Kidney glomerular epithelial cell (primary cell): ENCODE results near the gene KLRG1.

Experiments
- DNase-seq: peaks from one replicate; lab custom pipeline; 2025; lab: John Stamatoyannopoulos, UW

The KLRG1 gene

DNA sequence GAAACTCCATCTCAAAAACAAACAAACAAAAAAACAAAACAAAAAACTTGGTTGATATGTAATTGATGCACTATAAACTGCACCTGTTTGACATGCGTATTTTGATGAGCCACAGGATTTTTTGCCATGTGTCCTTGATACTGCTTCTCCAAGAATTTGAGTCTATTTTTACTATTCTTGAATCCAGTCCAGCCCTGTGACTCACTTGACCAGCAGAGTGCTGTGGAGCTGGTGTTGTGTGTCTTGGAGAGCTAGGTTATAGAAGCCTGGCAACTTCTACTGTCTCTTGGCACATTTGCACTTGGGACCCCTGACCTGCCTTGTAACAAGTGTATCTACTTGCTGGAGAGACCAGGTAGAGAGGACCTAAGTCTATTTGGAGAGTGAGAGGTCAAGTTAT is 52.0 kb downstream of the KLRG1 start:
- no peak for DNase-seq

DNA sequence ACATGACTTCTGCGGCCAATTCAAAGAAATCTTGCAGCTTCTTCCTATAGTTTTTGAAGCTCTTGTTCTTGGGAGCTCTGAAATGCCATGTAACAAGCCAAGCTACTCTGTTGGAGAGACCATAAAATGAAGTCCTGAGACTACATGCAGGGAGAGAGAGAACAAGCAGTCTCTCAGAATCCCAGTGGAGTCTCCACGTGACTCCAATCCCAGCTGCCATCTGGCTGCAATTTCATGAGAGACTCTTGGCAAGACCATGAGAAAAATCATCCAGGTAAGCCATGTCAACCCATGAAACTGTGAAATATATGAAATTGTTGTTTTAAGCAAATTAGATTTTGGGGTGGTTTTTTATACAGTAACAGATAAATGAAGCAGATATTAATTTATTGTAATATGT is 54.4 kb downstream of the KLRG1 start:
- no peak for DNase-seq

DNA sequence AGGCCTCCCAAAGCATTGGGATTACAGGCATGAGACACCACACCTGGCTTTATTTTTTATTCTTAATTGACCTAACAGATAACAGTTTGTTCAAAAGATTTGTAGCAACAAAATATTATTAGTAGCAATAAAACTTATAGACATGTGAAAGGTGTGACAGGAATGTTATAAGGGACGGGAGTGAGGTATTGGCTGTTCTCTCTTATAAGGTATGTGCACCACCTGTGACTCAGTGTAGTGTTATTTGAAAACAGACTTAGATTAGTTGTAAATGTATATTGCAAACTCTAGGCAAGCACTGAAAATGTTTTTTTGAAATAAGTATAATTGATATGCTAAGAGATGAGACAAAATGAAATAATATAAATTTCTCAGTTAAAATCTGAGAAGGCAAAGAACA is 57.8 kb downstream of the KLRG1 start:
- DNase-seq: no peak

DNA sequence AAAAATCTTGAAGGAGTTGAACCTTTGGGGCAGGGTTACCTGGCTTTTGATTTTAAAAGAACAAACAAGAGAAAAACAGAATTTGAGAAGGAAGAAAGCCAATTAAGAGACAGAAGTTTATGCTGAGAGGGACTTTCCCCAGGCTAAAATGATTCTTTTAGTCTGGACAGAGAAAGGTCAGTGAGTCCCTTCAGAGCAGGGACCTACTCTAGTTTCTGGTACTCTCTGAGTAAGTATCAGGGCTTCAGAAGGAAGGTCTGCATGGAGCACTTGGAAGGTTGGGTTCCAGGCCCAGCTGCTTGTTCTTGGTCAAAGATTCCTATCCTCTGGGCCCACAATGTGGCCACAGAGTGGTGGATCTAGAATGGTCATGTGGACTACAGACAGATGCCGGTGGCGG is 59.6 kb downstream of the KLRG1 start:
- DNase-seq: no peak

DNA sequence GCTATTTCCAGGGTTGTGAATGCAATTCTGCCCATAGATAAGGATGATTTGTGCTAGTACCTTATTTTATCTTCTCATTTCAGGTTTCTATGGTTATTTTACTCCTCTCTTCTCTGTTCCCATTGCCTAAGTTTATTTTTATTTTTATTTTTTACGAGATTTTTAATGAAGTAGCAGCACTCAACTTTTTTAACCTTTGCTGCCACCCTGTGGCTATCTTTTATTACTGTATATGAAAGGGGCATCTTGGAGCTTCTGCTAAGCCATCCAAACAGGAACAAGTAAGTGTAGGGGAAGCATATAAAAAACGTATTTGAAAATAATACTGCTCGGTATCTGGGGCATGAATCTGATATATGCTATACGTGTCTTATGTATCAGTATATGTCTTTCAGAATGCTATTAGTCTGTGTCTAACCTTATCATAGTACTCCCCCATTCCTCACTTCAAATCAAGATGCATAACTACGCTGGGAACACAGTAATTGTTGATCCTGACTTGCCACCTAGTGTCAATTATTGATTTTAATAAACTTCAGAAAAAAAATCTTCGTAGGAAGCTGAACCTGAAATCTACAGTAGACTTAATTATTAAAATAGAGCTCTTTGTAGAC is 60.3 kb downstream of the KLRG1 start:
- DNase-seq: peak; percentile 31

DNA sequence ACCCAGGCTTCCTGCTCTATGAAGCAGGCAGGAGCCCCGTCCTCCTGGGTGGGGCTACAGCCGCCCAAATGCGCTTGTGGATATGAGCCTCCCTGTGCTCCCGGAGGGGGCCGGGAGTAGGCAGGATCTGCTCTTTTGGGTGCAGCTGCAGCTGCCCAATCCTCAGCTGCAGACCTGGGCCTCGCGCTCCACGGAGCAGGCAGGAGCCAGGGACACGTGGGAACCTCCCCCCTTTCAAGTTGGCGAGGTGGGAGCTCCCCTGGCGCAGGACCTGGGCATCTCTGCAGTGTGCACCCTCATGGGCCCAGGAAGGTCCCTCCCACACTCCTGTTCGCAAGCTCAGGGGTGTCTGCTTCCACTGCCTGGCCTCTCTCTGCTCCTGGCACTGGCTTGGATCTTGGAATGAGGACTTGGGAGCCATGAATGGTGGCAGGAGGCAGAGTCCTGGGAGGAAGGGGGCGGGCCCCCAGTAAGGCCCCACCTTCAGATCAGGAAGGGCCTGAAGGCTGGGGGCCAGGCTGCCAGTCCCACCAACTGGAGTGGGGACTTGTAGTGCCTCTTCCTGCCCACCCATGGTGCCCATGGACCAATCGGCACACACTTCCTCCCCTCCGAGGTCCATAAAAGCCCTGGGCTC is 61.3 kb downstream of the KLRG1 start:
- no peak for DNase-seq

DNA sequence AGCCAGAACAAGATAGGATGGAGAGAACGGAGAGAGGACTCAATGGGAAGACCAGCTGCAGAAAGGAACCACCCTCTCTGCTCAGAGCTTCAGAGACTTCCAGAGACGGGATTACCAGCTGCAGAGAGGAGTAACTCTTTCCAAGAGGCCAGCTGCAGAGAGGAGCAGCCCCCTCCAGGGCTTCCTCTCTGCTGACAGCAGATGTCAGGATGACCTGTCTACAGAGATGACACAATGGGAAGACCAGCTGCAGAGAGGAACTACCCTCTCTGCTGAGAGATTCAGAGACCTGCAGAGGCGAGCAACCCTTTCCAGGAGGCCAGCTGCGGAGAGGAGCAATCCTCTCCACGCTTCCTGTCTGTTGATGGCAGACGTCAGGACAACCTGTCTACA is 61.8 kb downstream of the KLRG1 start:
- DNase-seq: no peak

DNA sequence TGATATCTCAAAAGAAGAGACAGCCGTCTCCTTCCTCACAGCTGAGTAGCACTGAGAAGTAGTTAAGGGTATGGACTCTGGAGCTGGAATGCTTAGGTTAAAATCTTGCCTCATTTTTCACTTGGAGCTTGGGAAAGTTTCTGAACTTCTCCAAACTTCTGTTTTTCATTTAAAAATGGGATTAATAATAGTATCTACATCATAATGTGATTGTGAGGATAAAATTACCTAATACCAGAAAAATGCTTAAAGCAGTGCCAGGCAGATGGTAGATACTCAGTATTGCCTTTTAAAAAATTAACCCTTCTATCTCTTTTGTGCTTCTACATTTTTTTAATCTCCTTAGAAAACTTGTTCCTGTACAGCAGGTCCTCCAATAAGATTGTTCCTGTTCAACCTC is 63.3 kb downstream of the KLRG1 start:
- DNase-seq: no peak
